Mammary epithelial cell (primary cell): ENCODE measurements around the gene ODR4.

ENCODE experiments used
- EZH2 ChIP-seq: IDR thresholded peaks from 2 replicates; pipeline ENCODE4 v1.6.1; 2012; ENCODE audit warnings: low read length, inconsistent platforms, borderline replicate concordance
- TF ChIP-seq, protein P1 (sequence below), 2 donors: IDR thresholded peaks in 1 of 2; conservative IDR thresholded peaks in 1 of 2; 2 replicates each; pipeline ENCODE4 v1.5.1; 2011 to 2012; ENCODE audit warnings: inconsistent platforms in 2 of 2, low read length in 2 of 2, mild to moderate bottlenecking in 2 of 2, control low read depth in 1 of 2, low read depth in 1 of 2; ENCODE audit not compliant: insufficient read depth in 1 of 2; ENCODE audit errors: extremely low read depth in 1 of 2

- TF ChIP-seq, protein P1, sequence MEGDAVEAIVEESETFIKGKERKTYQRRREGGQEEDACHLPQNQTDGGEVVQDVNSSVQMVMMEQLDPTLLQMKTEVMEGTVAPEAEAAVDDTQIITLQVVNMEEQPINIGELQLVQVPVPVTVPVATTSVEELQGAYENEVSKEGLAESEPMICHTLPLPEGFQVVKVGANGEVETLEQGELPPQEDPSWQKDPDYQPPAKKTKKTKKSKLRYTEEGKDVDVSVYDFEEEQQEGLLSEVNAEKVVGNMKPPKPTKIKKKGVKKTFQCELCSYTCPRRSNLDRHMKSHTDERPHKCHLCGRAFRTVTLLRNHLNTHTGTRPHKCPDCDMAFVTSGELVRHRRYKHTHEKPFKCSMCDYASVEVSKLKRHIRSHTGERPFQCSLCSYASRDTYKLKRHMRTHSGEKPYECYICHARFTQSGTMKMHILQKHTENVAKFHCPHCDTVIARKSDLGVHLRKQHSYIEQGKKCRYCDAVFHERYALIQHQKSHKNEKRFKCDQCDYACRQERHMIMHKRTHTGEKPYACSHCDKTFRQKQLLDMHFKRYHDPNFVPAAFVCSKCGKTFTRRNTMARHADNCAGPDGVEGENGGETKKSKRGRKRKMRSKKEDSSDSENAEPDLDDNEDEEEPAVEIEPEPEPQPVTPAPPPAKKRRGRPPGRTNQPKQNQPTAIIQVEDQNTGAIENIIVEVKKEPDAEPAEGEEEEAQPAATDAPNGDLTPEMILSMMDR (conservative IDR thresholded peaks at IDR 0.05 in 1 of 2, IDR thresholded peaks at IDR 0.05 in 1 of 2; ENCODE audit: extremely low read depth in 1 of 2, insufficient read depth in 1 of 2, low read depth in 1 of 2, low read length in 2 of 2) = no peak
- TF ChIP-seq EZH2 = no peak
These were observed 37.7 kb downstream of the ODR4 start for GRCh38 chr1:186413319-186413718.
